HG03108 (cell line): ENCODE data around the gene RNU1-3.
"Not testable (repeated sequence)": the region's sequence is repeated elsewhere in the genome, so short reads cannot be mapped to it uniquely, and the experiment has no call there.

Experiments
- ATAC-seq: cut with Tn5 transposase; IDR thresholded peaks from one replicate; pipeline ENCODE4 v1.9.1; 2021; ENCODE audit warnings: moderate library complexity; ENCODE audit not compliant: unreplicated experiment

Gene RNU1-3

GRCh38 chr1:16694308-16694702, 27.6 kb upstream of the RNU1-3 start:
- ATAC-seq = not testable (repeated sequence)

- not testable (repeated sequence) for ATAC-seq
Measured at GRCh38 chr1:16693449-16694307, 26.9 kb upstream of the RNU1-3 start.

- ATAC-seq = not testable (repeated sequence)
Measured at GRCh38 chr1:16692717-16693448, 26.1 kb upstream of the RNU1-3 start.

- ATAC-seq = not testable (repeated sequence)
Measured at GRCh38 chr1:16692283-16692682, 25.5 kb upstream of the RNU1-3 start.

GRCh38 chr1:16690971-16691682, 24.4 kb upstream of the RNU1-3 start:
- not testable (repeated sequence) for ATAC-seq

- ATAC-seq = not testable (repeated sequence)
Measured at GRCh38 chr1:16687132-16687800, 20.5 kb upstream of the RNU1-3 start.

- ATAC-seq = not testable (repeated sequence)
Measured at GRCh38 chr1:16685445-16686371, 19.0 kb upstream of the RNU1-3 start.

- ATAC-seq = not testable (repeated sequence)
Measured at GRCh38 chr1:16684738-16685337, 18.1 kb upstream of the RNU1-3 start.

- ATAC-seq = peak; percentile 53
Measured at GRCh38 chr1:16684152-16684551, 17.4 kb upstream of the RNU1-3 start.

- ATAC-seq = not testable (repeated sequence)
Measured at GRCh38 chr1:16682803-16683202, 16.1 kb upstream of the RNU1-3 start.

- not testable (repeated sequence) for ATAC-seq
Measured at GRCh38 chr1:16680366-16680765, 13.6 kb upstream of the RNU1-3 start.

- no peak for ATAC-seq
Measured at GRCh38 chr1:16677552-16678431, 11.0 kb upstream of the RNU1-3 start.

GRCh38 chr1:16676661-16677523, 10.1 kb upstream of the RNU1-3 start:
- not testable (repeated sequence) for ATAC-seq

GRCh38 chr1:16675118-16675510, 8.4 kb upstream of the RNU1-3 start:
- ATAC-seq = not testable (repeated sequence)

GRCh38 chr1:16673976-16674375, 7.2 kb upstream of the RNU1-3 start:
- ATAC-seq = not testable (repeated sequence)

- not testable (repeated sequence) for ATAC-seq
Measured at GRCh38 chr1:16665836-16666235, 912 bp downstream of the RNU1-3 start.

GRCh38 chr1:16658234-16658633, 8.5 kb downstream of the RNU1-3 start:
- ATAC-seq = not testable (repeated sequence)
